ENCODE measurements around the gene TMC8.
A peak's percentile ranks its signal among the peaks of the same experiment; 100 is the strongest.

Gene TMC8

DNA sequence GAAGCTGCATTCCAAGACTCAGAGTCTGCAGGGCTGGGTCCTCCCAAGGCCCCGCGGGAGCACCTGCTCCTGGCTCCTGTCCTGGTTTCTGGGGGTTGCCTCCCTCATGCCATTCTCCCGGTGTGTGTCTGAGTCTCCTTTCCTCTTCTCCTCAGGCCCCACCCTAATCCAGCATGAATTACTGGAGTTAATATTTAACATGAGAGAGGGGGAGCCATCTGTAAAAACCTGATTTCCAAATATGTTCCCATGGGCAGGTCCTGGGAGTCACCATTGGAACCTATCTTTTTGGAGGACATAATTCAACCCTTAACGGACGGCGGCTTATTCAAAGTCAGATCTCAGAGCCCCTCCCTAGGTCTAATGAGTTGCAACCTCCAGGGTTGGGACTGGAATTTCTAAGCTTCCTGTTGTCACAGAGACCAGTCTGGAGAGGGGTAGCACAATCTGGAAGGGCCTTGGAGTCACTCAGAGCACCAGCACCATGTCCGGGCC is 21.0 kb downstream of the TMC8 start:
- no peak for TF ChIP-seq EZH2phosphoT487 (conservative IDR thresholded peaks at IDR 0.05; ENCODE audit: low read length)
- peak overlapping the region; percentile 96 for H3K27ac ChIP-seq (ENCODE audit: low read depth, low read length)
- H3K4me2 ChIP-seq (ENCODE audit: low read depth, low read length, poor library complexity, severe bottlenecking) = peak overlapping the region; percentile 60
- no peak overlapping the region for H3K4me3 ChIP-seq (ENCODE audit: insufficient read depth, low read length, poor library complexity, severe bottlenecking)
- peak overlapping the region; percentile 47 for H3K9ac ChIP-seq (ENCODE audit: low read length)
- no peaks in the 10 kb centered on the region for H3K27me3 ChIP-seq (ENCODE audit: low read length)
- H3F3A ChIP-seq (ENCODE audit: insufficient read depth) = peaks cover 82% of the 10 kb centered on the region
- H3K79me2 ChIP-seq (ENCODE audit: insufficient read depth, low read length) = no peaks in the 10 kb centered on the region
- H2AFZ ChIP-seq (ENCODE audit: low read depth, low read length, severe bottlenecking) = peak overlapping the region; percentile 5
- no peaks in the 10 kb centered on the region for H3K9me3 ChIP-seq (ENCODE audit: insufficient read depth, low read length)
- no peaks in the 10 kb centered on the region for H4K20me1 ChIP-seq (ENCODE audit: low read depth, low read length)
- no peaks in the 10 kb centered on the region for H3K36me3 ChIP-seq (ENCODE audit: low read length)
- H3K9me2 ChIP-seq (replicated peaks; ENCODE audit: insufficient read depth, low read length) = no peaks in the 10 kb centered on the region

DNA sequence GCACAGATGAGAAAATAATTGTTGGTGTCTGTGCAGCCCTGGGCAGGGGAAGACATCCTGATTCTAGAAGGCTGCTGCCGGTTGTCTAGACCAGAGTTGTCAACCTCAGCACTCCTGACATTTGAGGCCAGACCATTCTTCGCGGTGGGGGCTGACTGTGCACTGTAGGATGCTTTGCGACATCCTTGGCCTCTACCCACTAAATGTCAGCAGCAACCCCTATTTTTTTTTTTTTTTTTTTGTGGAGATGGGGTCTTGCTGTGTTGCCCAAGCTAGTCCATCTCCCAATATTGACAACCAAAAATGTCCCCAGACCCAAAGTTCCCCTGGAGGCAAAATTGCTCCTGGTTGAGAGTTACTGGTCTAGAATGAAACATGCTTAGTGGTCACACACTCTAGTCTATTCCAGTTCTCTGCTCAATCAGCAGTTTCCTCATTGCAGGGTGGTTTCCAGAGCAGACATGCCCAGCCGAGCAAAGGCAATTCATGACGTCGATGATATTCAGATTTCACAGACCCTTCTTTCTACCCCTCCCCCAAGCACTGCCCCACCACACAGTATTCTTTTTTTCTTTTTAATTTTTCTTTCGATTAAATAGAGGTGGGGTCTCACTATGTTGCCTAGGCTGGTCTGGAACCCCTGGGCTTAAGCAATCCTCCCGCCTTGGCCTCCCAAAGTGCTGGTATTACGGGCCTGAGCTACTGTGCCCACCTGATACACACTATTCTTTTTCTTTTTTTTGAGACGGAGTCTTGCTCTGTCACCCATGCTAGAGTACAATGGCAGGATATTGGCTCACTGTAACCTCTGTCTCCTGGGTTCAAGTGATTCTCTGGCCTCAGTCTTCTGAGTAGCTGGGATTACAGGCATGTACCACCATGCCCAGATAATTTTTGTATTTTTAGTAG is 24.6 kb downstream of the TMC8 start:
- no peak overlapping the region for H2AFZ ChIP-seq (ENCODE audit: low read depth, low read length, severe bottlenecking)
- no peaks in the 10 kb centered on the region for H4K20me1 ChIP-seq (ENCODE audit: low read depth, low read length)
- no peaks in the 10 kb centered on the region for H3K36me3 ChIP-seq (ENCODE audit: low read length)
- no peaks in the 10 kb centered on the region for H3K9me2 ChIP-seq (replicated peaks; ENCODE audit: insufficient read depth, low read length)
- no peaks in the 10 kb centered on the region for H3K27me3 ChIP-seq (ENCODE audit: low read length)
- H3K27ac ChIP-seq (ENCODE audit: low read depth, low read length) = peak overlapping the region; percentile 96
- no peak overlapping the region for H3K4me3 ChIP-seq (ENCODE audit: insufficient read depth, low read length, poor library complexity, severe bottlenecking)
- peaks cover 62% of the 10 kb centered on the region for H3F3A ChIP-seq (ENCODE audit: insufficient read depth)
- no peak for TF ChIP-seq EZH2phosphoT487 (conservative IDR thresholded peaks at IDR 0.05; ENCODE audit: low read length)
- TF ChIP-seq, protein P1, sequence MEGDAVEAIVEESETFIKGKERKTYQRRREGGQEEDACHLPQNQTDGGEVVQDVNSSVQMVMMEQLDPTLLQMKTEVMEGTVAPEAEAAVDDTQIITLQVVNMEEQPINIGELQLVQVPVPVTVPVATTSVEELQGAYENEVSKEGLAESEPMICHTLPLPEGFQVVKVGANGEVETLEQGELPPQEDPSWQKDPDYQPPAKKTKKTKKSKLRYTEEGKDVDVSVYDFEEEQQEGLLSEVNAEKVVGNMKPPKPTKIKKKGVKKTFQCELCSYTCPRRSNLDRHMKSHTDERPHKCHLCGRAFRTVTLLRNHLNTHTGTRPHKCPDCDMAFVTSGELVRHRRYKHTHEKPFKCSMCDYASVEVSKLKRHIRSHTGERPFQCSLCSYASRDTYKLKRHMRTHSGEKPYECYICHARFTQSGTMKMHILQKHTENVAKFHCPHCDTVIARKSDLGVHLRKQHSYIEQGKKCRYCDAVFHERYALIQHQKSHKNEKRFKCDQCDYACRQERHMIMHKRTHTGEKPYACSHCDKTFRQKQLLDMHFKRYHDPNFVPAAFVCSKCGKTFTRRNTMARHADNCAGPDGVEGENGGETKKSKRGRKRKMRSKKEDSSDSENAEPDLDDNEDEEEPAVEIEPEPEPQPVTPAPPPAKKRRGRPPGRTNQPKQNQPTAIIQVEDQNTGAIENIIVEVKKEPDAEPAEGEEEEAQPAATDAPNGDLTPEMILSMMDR (IDR thresholded peaks at IDR 0.05; ENCODE audit: insufficient read depth, low read length, poor library complexity, severe bottlenecking) = no peak
- H3K79me2 ChIP-seq (ENCODE audit: insufficient read depth, low read length) = no peaks in the 10 kb centered on the region
- no peaks in the 10 kb centered on the region for H3K9me3 ChIP-seq (ENCODE audit: insufficient read depth, low read length)
- H3K4me2 ChIP-seq (ENCODE audit: low read depth, low read length, poor library complexity, severe bottlenecking) = peak overlapping the region; percentile 60
- peak overlapping the region; percentile 59 for H3K9ac ChIP-seq (ENCODE audit: low read length)

DNA sequence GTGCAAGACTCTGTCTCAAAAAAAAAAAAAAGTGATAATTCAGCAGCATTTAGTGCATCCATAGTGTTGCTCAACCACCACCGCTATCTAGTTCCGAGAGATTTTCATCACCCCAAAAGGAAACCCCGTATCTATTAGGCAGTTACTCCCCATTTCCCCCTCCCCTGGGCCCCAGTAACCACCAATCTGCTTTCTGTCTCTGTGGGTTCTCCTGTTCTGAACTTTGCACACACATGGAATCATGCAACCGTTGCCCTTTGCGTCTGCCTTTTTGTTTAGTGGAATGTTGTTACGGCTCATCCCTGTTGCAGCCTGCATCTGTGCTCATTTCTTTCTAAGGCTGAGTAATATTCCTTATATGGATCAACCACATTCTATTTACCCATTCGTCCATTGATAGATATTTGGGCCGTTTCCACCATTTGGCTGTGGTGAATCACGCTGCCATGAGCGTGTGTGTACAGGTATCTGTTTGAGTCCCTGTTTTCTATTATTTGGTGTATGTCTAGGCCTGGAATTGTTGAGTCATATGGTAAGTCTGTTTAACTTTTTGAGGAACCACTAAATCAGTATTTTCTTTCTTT is 29.1 kb downstream of the TMC8 start:
- H3K27ac ChIP-seq (ENCODE audit: low read depth, low read length) = peak overlapping the region; percentile 13; the same call in 1 of the 2 replicates
- H3K4me3 ChIP-seq (ENCODE audit: insufficient read depth, low read length, poor library complexity, severe bottlenecking) = no peak overlapping the region
- no peaks in the 10 kb centered on the region for H3K27me3 ChIP-seq (ENCODE audit: low read length)
- H3F3A ChIP-seq (ENCODE audit: insufficient read depth) = peaks cover 20% of the 10 kb centered on the region
- peak overlapping the region; percentile 1 for H3K4me2 ChIP-seq (ENCODE audit: low read depth, low read length, poor library complexity, severe bottlenecking)
- no peaks in the 10 kb centered on the region for H4K20me1 ChIP-seq (ENCODE audit: low read depth, low read length)
- no peak overlapping the region for H2AFZ ChIP-seq (ENCODE audit: low read depth, low read length, severe bottlenecking)
- no peaks in the 10 kb centered on the region for H3K79me2 ChIP-seq (ENCODE audit: insufficient read depth, low read length)
- TF ChIP-seq, protein P1 (IDR thresholded peaks at IDR 0.05; ENCODE audit: insufficient read depth, low read length, poor library complexity, severe bottlenecking) = no peak
- H3K9me2 ChIP-seq (replicated peaks; ENCODE audit: insufficient read depth, low read length) = no peaks in the 10 kb centered on the region
- H3K9me3 ChIP-seq (ENCODE audit: insufficient read depth, low read length) = no peaks in the 10 kb centered on the region
- H3K36me3 ChIP-seq (ENCODE audit: low read length) = no peaks in the 10 kb centered on the region
- no peak overlapping the region for H3K9ac ChIP-seq (ENCODE audit: low read length)
